HUES48 (cell line): ENCODE data around the gene SLC6A3.

ENCODE experiments used
- H3K27ac ChIP-seq: one replicate; pipeline ENCODE4 v1.7.0; 2013; ENCODE audit warnings: low read depth, low read length, inconsistent platforms
- H3K27me3 ChIP-seq: 2 replicates; pipeline ENCODE4 v1.6.1; 2013; ENCODE audit warnings: mild to moderate bottlenecking, low read length; ENCODE audit not compliant: control insufficient read depth, insufficient read depth
- H3K36me3 ChIP-seq: 2 replicates; pipeline ENCODE4 v1.6.1; 2013; ENCODE audit warnings: low read length; ENCODE audit not compliant: control insufficient read depth, insufficient read depth
- H3K4me1 ChIP-seq: 2 replicates; pipeline ENCODE4 v1.6.1; 2013; ENCODE audit warnings: mild to moderate bottlenecking, low read length; ENCODE audit not compliant: control insufficient read depth, insufficient read depth
- H3K4me3 ChIP-seq: 2 replicates; pipeline ENCODE4 v1.5.1; 2013; ENCODE audit warnings: mild to moderate bottlenecking, low read depth, low read length
- H3K9ac ChIP-seq: 2 replicates; pipeline ENCODE4 v1.6.1; 2013; ENCODE audit warnings: mild to moderate bottlenecking, low read depth, low read length, moderate library complexity
- H3K9me3 ChIP-seq: 2 replicates; pipeline ENCODE4 v1.6.1; 2013; ENCODE audit warnings: low read length; ENCODE audit not compliant: control insufficient read depth, insufficient read depth

The SLC6A3 gene

GRCh38 chr5:1416856-1417469, 28.3 kb downstream of the SLC6A3 start:
- Histone ChIP-seq H3K27me3 (no peaks in the 10 kb centered on the region), H3K36me3 (no peaks in the 10 kb centered on the region), H3K4me3 (no peak overlapping the region), H3K27ac (no peak overlapping the region), H3K9me3 (no peaks in the 10 kb centered on the region), H3K4me1 (peaks cover 8% of the 10 kb centered on the region), H3K9ac (no peak overlapping the region)

DNA sequence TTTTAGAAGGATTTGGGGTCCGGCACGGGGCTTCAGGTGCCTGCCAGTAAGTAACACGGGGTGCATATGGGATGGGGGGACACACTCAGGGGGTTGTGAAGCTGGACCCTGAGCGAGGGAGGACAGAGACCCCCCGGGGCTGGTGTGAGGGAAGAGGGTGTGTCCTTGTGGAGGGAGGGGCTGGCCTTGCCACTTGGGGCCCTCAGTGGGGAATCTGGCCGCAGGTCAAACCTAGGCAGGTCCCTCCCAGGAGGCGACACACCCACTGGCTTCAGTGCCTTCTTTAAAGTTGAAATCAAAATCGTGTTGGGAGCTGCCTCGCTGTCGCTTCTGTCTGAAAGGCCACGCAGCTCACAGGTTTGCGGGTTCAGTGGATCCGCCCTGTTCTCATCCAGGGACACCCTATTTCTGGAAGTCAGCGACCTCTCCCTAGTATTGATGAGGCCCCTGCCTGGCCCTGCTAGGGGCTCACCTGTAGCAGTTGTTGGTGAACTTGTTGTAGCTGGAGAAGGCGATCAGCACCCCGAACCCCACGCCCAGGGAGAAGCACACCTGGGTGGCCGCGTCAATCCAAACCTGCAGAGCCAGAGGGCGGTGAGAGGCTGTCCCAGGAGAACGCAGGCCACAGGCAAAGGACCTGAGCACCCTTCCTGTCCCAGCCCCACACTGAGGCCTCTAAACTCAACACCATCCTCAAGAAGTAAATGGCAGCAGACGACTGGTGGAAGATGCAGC, 29.4 kb downstream of the SLC6A3 start:
- Histone ChIP-seq H3K27me3 (no peaks in the 10 kb centered on the region), H3K36me3 (no peaks in the 10 kb centered on the region), H3K9me3 (no peaks in the 10 kb centered on the region)

DNA sequence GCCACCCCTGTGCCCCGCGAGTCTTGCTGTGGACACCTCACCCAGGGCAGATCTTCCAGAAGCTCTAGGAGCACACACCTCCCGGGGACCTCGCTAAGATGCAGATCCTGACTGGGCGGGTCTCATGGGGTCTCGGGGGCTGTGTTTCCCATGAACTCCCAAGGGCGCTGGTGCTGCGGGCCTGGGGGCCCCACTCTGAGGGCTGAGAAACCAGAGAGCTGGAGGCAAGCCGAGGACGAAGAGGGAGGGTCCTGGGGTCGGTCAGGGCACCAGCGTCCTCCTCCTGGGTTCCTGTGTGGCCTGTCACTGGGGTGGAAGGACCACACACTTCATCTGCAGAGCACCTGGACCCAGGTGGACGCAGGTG, 30.2 kb downstream of the SLC6A3 start:
- Histone ChIP-seq H3K4me1 (peaks cover 8% of the 10 kb centered on the region), H3K9ac (no peak overlapping the region), H3K27ac (no peak overlapping the region), H3K36me3 (no peaks in the 10 kb centered on the region), H3K9me3 (no peaks in the 10 kb centered on the region), H3K4me3 (no peak overlapping the region), H3K27me3 (no peaks in the 10 kb centered on the region)

More for the DNA sequence above, 29.4 kb downstream of the SLC6A3 start:
- Histone ChIP-seq H3K9ac (no peak overlapping the region), H3K4me3 (no peak overlapping the region), H3K27ac (no peak overlapping the region), H3K4me1 (peaks cover 8% of the 10 kb centered on the region)

DNA sequence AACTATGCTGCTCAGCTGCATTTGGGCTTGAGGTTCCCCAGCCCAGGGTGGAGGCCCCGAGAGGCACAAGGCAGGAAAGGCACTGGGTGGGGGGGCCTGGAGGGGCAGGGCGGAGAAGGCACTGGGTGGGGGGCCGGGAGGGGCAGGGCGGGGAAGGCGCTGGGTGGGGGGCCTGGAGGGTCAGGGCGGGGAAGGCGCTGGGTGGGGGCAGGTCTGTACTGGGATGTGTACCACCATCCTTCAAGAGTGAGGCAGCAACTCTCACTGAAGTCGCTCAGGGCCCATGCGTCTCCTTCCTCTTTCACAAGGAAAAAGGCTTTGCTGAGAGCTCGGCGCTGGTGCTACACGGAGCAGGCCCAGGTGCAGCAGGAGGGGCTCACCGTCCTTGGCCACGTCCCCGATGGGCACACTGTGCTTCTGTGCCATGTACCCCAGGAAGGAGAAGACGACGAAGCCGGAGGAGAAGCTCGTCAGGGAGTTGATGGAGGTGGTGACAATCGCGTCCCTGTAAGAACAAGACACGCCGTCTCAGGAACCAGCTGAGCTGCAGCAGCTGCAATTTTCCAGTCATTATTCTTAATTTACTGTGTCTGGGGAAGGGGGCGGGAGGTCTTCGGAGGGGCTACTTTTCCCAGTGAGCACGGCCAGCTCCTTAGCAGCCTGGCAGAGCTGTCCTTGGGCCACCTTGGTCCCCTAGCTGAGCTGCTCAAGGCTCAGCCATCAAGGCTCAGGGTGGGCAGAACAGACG, 30.8 kb downstream of the SLC6A3 start:
- Histone ChIP-seq H3K27ac (no peak overlapping the region), H3K27me3 (no peaks in the 10 kb centered on the region), H3K9me3 (no peaks in the 10 kb centered on the region), H3K4me1 (peaks cover 8% of the 10 kb centered on the region), H3K4me3 (no peak overlapping the region), H3K9ac (no peak overlapping the region), H3K36me3 (no peaks in the 10 kb centered on the region)

GRCh38 chr5:1413611-1414241, 31.5 kb downstream of the SLC6A3 start:
- no peaks in the 10 kb centered on the region for H3K27me3 ChIP-seq
- H3K9me3 ChIP-seq = no peaks in the 10 kb centered on the region
- peaks cover 8% of the 10 kb centered on the region for H3K4me1 ChIP-seq
- no peaks in the 10 kb centered on the region for H3K36me3 ChIP-seq
- no peak overlapping the region for H3K9ac ChIP-seq
- H3K27ac ChIP-seq = no peak overlapping the region
- no peak overlapping the region for H3K4me3 ChIP-seq

- H3K4me3 ChIP-seq = no peak overlapping the region
- peaks cover 8% of the 10 kb centered on the region for H3K4me1 ChIP-seq
- no peaks in the 10 kb centered on the region for H3K9me3 ChIP-seq
- H3K9ac ChIP-seq = no peak overlapping the region
- no peaks in the 10 kb centered on the region for H3K27me3 ChIP-seq
- no peaks in the 10 kb centered on the region for H3K36me3 ChIP-seq
- no peak overlapping the region for H3K27ac ChIP-seq
These were observed 32.0 kb downstream of the SLC6A3 start for GRCh38 chr5:1413211-1413610.

- no peaks in the 10 kb centered on the region for H3K36me3 ChIP-seq
- H3K9me3 ChIP-seq = no peaks in the 10 kb centered on the region
- H3K9ac ChIP-seq = no peak overlapping the region
- peaks cover 8% of the 10 kb centered on the region for H3K4me1 ChIP-seq
- H3K4me3 ChIP-seq = no peak overlapping the region
- H3K27me3 ChIP-seq = no peaks in the 10 kb centered on the region
- no peak overlapping the region for H3K27ac ChIP-seq
These were observed 32.6 kb downstream of the SLC6A3 start for GRCh38 chr5:1412621-1413020.

GRCh38 chr5:1412163-1412562, 33.1 kb downstream of the SLC6A3 start:
- H3K27ac ChIP-seq = no peak overlapping the region
- peaks cover 8% of the 10 kb centered on the region for H3K4me1 ChIP-seq
- H3K4me3 ChIP-seq = no peak overlapping the region
- no peak overlapping the region for H3K9ac ChIP-seq
- H3K27me3 ChIP-seq = no peaks in the 10 kb centered on the region
- H3K9me3 ChIP-seq = no peaks in the 10 kb centered on the region
- H3K36me3 ChIP-seq = no peaks in the 10 kb centered on the region

DNA sequence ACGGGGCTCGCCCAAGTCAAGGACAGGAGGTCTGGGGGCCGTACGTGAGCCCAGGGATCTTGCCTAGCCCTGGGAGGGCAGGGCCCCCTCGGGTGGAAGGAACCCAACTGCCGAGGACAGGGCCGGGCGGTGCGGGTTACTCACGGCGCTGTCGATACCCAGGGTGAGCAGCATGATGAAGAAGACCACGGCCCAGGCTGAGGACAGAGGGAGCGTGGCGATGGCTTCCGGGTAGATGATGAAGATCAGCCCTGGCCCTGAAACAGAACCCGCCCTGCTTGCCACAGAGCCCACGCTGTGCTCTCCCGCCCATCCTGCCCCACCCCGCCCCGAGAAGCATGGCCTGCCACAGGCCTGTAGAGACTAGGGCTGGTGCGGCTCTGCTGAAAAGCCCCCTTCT, 34.1 kb downstream of the SLC6A3 start:
- Histone ChIP-seq H3K4me1 (peaks cover 8% of the 10 kb centered on the region), H3K9ac (no peak overlapping the region), H3K36me3 (no peaks in the 10 kb centered on the region)

GRCh38 chr5:1410156-1411014, 34.9 kb downstream of the SLC6A3 start:
- H3K27me3 ChIP-seq = no peaks in the 10 kb centered on the region
- H3K4me1 ChIP-seq = peaks cover 8% of the 10 kb centered on the region

More for the DNA sequence above, 34.1 kb downstream of the SLC6A3 start:
- Histone ChIP-seq H3K4me3 (no peak overlapping the region), H3K27me3 (no peaks in the 10 kb centered on the region), H3K9me3 (no peaks in the 10 kb centered on the region), H3K27ac (no peak overlapping the region)

More at GRCh38 chr5:1410156-1411014, 34.9 kb downstream of the SLC6A3 start:
- H3K27ac ChIP-seq = no peak overlapping the region
- no peaks in the 10 kb centered on the region for H3K9me3 ChIP-seq
- no peak overlapping the region for H3K9ac ChIP-seq
- H3K4me3 ChIP-seq = no peak overlapping the region
- no peaks in the 10 kb centered on the region for H3K36me3 ChIP-seq
